Loucy (cell line): ENCODE results near the gene FER.

Experiments used
- H2AFZ ChIP-seq: fragments of 200-600 bp; sonication (generic); 2 replicates; pipeline ENCODE4 v1.6.0; 2016; ENCODE audit warnings: antibody characterized with exemption, mild to moderate bottlenecking, low read length, moderate library complexity
- H3F3A ChIP-seq: fragments of 200-600 bp; 2 replicates; pipeline ENCODE4 v1.6.0; 2016; ENCODE audit warnings: antibody characterized with exemption, low read depth, mild to moderate bottlenecking
- H3K27me3 ChIP-seq: fragments of 200-600 bp; sonication (generic); 2 replicates; pipeline ENCODE4 v1.6.1; 2014; ENCODE audit warnings: low read length, mild to moderate bottlenecking; ENCODE audit not compliant: insufficient read depth, poor library complexity, severe bottlenecking
- H3K36me3 ChIP-seq: fragments of 200-600 bp; sonication (generic); 2 replicates; pipeline ENCODE4 v1.6.1; 2016; ENCODE audit warnings: low read length; ENCODE audit not compliant: insufficient read depth
- H3K4me1 ChIP-seq: fragments of 200-600 bp; sonication (generic); 2 replicates; pipeline ENCODE4 v1.5.1; 2014; ENCODE audit warnings: low read length, mild to moderate bottlenecking; ENCODE audit not compliant: insufficient read depth, poor library complexity, severe bottlenecking
- H3K4me2 ChIP-seq: fragments of 200-600 bp; sonication (generic); 2 replicates; pipeline ENCODE4 v1.6.0; 2014; ENCODE audit warnings: antibody characterized with exemption, low read length, low read depth, mild to moderate bottlenecking; ENCODE audit not compliant: poor library complexity, severe bottlenecking
- H3K4me3 ChIP-seq: fragments of 200-600 bp; sonication (generic); 2 replicates; pipeline ENCODE4 v1.5.1; 2014; ENCODE audit warnings: low read length, mild to moderate bottlenecking, mixed read lengths; ENCODE audit not compliant: poor library complexity, severe bottlenecking
- H3K79me2 ChIP-seq: fragments of 200-600 bp; sonication (generic); 2 replicates; pipeline ENCODE4 v1.6.1; 2014; ENCODE audit warnings: low read length; ENCODE audit not compliant: insufficient read depth
- H3K9ac ChIP-seq: fragments of 200-600 bp; sonication (generic); 2 replicates; pipeline ENCODE4 v1.6.0; 2014; ENCODE audit warnings: mild to moderate bottlenecking, low read depth, low read length, moderate library complexity; ENCODE audit not compliant: poor library complexity, severe bottlenecking
- H3K9me2 ChIP-seq: fragments of 200-600 bp; sonication (generic); replicated peaks from 2 replicates; pipeline ENCODE4 v1.6.1; 2016; ENCODE audit warnings: low read depth, low read length, mixed read lengths
- H3K9me3 ChIP-seq: fragments of 200-600 bp; sonication (generic); 2 replicates; pipeline ENCODE4 v1.6.1; 2014; ENCODE audit warnings: mild to moderate bottlenecking, antibody characterized with exemption, low read length, low read depth; ENCODE audit not compliant: insufficient read depth
- H4K20me1 ChIP-seq: fragments of 200-600 bp; sonication (generic); 2 replicates; pipeline ENCODE4 v1.6.0; 2014; ENCODE audit warnings: antibody characterized with exemption, low read length, mild to moderate bottlenecking; ENCODE audit not compliant: insufficient read depth, poor library complexity, severe bottlenecking
- CTCF ChIP-seq: fragments of 200-600 bp; sonication (generic); conservative IDR thresholded peaks from 2 replicates; pipeline ENCODE4 v1.5.1; 2014; ENCODE audit warnings: mild to moderate bottlenecking, antibody characterized with exemption, low read length
- EZH2phosphoT487 ChIP-seq: fragments of 200-600 bp; IDR thresholded peaks from 2 replicates; pipeline ENCODE4 v1.6.1; 2018; ENCODE audit warnings: antibody characterized with exemption, mild to moderate bottlenecking, moderate library complexity, borderline replicate concordance

The FER gene

GRCh38 chr5:109035436-109035835 lies 287.7 kb downstream of the FER start:
- no peaks in the 10 kb centered on the region for H3K9me2 ChIP-seq
- no peak overlapping the region for H3K4me3 ChIP-seq
- no peaks in the 10 kb centered on the region for H3K79me2 ChIP-seq
- no peaks in the 10 kb centered on the region for H3K9me3 ChIP-seq
- H4K20me1 ChIP-seq = no peaks in the 10 kb centered on the region
- no peaks in the 10 kb centered on the region for H3K27me3 ChIP-seq
- no peaks in the 10 kb centered on the region for H3F3A ChIP-seq
- peaks cover 7% of the 10 kb centered on the region; the same call in 1 of the 2 replicates for H3K36me3 ChIP-seq
- no peaks in the 10 kb centered on the region for H3K4me1 ChIP-seq
- H3K4me2 ChIP-seq = no peak overlapping the region
- no peak overlapping the region for H2AFZ ChIP-seq
- TF ChIP-seq EZH2phosphoT487 (no peak), CTCF (no peak)
- no peak overlapping the region for H3K9ac ChIP-seq

GRCh38 chr5:109038209-109038840 lies 290.6 kb downstream of the FER start:
- H3F3A ChIP-seq = no peaks in the 10 kb centered on the region
- no peak overlapping the region for H3K9ac ChIP-seq
- H3K9me3 ChIP-seq = no peaks in the 10 kb centered on the region
- no peak for TF ChIP-seq EZH2phosphoT487
- no peak for TF ChIP-seq CTCF
- H3K27me3 ChIP-seq = no peaks in the 10 kb centered on the region
- H3K4me2 ChIP-seq = no peak overlapping the region
- no peaks in the 10 kb centered on the region for H3K4me1 ChIP-seq
- H3K9me2 ChIP-seq = no peaks in the 10 kb centered on the region
- H2AFZ ChIP-seq = no peak overlapping the region
- no peak overlapping the region for H3K4me3 ChIP-seq
- H3K79me2 ChIP-seq = no peaks in the 10 kb centered on the region
- H4K20me1 ChIP-seq = no peaks in the 10 kb centered on the region
- H3K36me3 ChIP-seq = peaks cover 9% of the 10 kb centered on the region; the same call in 1 of the 2 replicates

- no peaks in the 10 kb centered on the region for H3K9me2 ChIP-seq
- no peaks in the 10 kb centered on the region for H3K79me2 ChIP-seq
- TF ChIP-seq EZH2phosphoT487 (no peak), CTCF (no peak)
- H3K9ac ChIP-seq = no peak overlapping the region
- H4K20me1 ChIP-seq = no peaks in the 10 kb centered on the region
- H3K9me3 ChIP-seq = no peaks in the 10 kb centered on the region
- peaks cover 9% of the 10 kb centered on the region; the same call in 1 of the 2 replicates for H3K36me3 ChIP-seq
- no peaks in the 10 kb centered on the region for H3F3A ChIP-seq
- no peaks in the 10 kb centered on the region for H3K4me1 ChIP-seq
- H2AFZ ChIP-seq = no peak overlapping the region
- H3K4me3 ChIP-seq = no peak overlapping the region
- no peak overlapping the region for H3K4me2 ChIP-seq
- no peaks in the 10 kb centered on the region for H3K27me3 ChIP-seq
Observed at GRCh38 chr5:109041317-109041716, 293.6 kb downstream of the FER start.
